OCI-LY3 (cell line): ENCODE results near the gene EDA.

Experiments
- CTCF ChIP-seq: fragments of 200-600, 300-600 bp; sonication (generic); IDR thresholded peaks from 2 replicates; pipeline ENCODE4 v1.5.1; 2014; ENCODE audit warnings: antibody characterized with exemption, low read length, low read depth
- EZH2phosphoT487 ChIP-seq: fragments of 200-600 bp; shearing (Covaris generic); IDR thresholded peaks from 2 replicates; pipeline ENCODE4 v1.6.1; 2018; ENCODE audit warnings: antibody characterized with exemption, mixed run types, low read depth

GRCh38 chrX:70084592-70085240 lies 468.8 kb downstream of the EDA start:
- TF ChIP-seq CTCF: no peak
- TF ChIP-seq EZH2phosphoT487: no peak
